ENCODE data around the gene CBFB.

DNA sequence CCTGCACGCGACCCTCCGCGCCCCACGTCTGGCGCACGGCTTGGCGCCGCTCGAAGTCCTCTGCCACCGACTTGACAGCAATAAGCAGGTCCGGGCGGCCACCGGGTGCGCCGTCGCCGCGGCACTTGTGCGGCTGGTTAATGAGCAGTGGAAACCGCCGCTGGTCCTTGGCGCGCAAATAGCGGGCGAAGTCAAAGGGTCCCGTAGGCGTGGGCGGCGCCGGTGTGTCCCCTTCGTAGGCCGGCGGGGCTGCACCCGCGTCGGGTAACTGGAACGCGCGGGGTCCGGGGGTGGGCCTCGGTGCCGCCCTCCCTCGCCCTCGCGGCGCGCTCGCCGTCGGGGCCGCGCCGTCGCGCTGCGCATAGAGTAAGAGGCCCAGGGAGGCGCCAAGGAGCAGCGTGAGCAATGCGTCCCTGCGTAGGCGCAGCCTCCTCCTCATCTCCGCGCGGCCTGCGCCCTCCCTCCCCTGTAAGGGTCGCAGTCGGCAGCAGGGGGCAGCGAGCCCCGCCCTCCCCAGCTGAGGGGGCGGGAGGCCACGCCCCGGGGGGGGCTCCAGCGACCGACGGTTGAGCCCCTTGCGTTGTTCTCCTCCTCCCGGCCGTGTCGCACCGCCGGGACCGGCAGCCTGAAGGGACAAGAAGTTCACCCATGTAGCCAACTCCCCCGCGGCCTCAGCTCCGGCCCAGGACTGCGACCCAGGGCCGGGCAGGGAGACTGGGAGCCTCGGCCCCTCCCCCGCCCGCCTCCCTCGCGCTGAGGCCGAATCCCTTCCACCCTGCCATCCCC is 121.3 kb downstream of the CBFB start:
- TF ChIP-seq, protein P1, sequence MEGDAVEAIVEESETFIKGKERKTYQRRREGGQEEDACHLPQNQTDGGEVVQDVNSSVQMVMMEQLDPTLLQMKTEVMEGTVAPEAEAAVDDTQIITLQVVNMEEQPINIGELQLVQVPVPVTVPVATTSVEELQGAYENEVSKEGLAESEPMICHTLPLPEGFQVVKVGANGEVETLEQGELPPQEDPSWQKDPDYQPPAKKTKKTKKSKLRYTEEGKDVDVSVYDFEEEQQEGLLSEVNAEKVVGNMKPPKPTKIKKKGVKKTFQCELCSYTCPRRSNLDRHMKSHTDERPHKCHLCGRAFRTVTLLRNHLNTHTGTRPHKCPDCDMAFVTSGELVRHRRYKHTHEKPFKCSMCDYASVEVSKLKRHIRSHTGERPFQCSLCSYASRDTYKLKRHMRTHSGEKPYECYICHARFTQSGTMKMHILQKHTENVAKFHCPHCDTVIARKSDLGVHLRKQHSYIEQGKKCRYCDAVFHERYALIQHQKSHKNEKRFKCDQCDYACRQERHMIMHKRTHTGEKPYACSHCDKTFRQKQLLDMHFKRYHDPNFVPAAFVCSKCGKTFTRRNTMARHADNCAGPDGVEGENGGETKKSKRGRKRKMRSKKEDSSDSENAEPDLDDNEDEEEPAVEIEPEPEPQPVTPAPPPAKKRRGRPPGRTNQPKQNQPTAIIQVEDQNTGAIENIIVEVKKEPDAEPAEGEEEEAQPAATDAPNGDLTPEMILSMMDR (IDR thresholded peaks at IDR 0.05), result no peak
- no peak for TF ChIP-seq POLR2A (IDR thresholded peaks at IDR 0.05)
